Subcutaneous adipose tissue (tissue), 4 donors: Measurements from ENCODE around the gene SH3BP2. TPM values are rescaled to one million over a fixed set of nuclear protein-coding genes. Genes with fewer than 3 reads are reported as not detected.

Source experiments
- CTCF ChIP-seq: fragments of 450-650 bp; IDR thresholded peaks from one replicate; pipeline ENCODE4 v1.5.1; 2016; ENCODE audit warnings: low read depth, mild to moderate bottlenecking, control low read depth, antibody characterized with exemption, moderate library complexity
- total RNA-seq, 4 donors: library from RNA; depleted of rRNA; stranded (reverse); fragments of >200 nt; gene quantifications; one replicate each; pipeline ENCODE4 v1.1.0, GENCODE V29; 2016

Gene SH3BP2
- total RNA-seq, 4 donors from 2014 or later = 23.5 to 52.7 (median 43.7) TPM

- no peak for TF ChIP-seq CTCF
These were observed 26.6 kb downstream of the SH3BP2 start for GRCh38 chr4:2819244-2820215.

- TF ChIP-seq CTCF = no peak
These were observed 27.5 kb downstream of the SH3BP2 start for GRCh38 chr4:2820216-2820982.

DNA sequence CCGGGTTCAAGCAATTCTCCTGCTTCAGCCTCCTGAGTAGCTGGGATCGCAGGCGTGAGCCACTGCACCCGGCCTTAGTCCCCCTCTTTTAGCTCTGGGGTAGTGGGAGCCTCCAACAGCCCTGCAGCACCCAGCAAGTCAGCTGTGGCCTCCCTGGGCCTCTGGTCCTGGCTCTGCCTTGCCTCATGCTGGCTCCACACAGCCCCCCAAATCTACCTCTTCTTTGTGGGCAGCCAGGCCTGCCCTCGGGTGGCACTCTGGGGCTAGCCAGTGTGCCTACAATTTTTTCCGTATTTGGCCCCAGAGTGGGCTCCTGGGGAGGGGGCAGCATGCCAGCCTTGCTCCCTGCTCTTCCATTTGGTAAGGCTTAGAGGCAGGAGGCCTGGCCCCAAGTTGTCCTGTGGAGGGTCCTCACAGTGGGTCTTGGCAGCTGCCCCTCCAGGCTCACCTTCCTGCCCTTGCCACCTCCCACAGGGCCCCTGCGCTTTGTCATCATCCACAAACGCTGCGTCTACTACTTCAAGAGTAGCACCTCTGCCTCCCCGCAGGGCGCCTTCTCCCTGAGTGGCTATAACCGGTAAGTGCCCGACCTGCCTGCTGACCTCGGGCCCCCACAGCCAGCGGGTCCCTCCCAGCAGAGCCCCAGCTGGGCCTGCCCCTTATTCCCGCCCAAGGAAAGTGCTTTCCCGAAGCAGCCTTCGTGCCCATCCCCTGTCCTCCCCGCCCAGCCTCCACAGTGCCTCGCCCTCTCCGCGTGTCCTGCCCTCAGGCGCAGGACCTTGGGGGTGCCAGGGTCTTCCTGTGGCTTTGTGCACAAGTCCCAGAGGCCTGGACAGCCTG, 29.8 kb downstream of the SH3BP2 start:
- no peak for TF ChIP-seq CTCF

DNA sequence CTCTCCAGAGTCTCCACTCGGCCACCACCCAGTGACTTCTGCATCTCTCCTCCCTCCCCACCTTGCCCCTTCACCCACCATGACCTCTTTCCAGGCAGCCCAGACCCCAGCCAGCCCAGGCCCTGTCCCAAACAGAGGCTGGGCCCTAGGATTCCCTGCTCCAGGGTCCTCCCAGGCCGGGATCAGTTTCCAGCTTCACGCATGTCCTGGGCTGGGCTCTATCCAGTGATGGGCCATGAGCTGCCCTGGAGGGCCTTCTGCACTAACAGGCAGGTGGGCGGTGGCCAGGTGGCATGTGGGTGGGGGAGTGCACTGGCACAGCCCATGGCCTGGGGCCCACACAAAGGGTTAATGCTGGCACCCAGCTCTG, 30.4 kb downstream of the SH3BP2 start:
- no peak for TF ChIP-seq CTCF

DNA sequence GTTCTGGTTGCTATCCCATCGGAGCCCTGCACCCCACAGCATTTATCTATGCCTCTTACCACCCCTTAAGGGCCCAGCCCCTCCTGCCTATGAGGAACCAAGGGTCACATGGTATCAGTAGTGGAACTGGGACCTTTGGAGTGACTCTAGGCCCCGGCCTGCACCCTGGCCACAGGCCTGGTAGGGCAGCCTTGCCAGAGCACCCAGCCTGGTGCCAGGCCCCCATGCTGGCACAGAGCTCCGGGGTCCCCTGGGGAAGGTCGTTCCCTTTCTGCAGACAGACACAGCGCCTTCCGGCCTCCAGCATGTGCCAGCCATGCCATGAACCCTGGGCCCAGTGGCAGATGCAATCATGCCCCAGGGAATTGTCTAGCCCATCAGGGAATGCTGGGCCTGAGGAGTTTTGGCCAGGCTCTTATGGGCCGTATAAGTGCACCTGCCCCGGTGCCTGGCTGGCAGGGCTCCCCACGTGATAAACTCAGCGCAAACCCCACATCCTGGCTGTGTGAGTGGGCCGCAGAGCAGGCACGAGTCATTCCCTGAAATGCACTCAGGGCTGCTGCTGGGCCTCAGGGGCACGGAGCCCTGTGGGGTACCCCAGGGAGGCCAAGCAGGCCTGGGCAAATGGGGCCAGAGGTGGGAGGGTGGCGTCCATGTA, 30.9 kb downstream of the SH3BP2 start:
- no peak for TF ChIP-seq CTCF

DNA sequence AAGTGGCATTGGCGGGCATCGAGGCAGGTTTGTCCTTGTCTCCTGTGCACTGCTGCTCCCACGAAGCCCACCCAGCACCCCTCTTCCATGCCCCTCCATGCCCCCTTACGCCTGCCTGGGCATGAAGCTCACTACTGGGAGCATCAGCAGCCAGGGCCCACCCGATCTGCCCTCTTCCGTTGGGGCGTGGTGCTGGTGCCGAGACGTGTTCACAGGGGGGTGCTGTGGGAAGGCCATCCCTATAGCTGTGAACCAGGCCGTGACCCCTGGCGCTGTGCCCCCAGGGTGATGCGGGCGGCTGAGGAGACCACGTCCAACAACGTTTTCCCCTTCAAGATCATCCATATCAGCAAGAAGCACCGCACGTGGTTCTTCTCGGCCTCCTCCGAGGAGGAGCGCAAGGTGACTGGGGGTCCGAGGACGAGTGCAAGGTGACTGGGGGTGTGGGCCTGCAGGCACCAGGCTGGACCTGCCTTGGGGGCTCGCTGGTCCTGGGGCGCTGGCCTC, 31.5 kb downstream of the SH3BP2 start:
- no peak for TF ChIP-seq CTCF
